UCSD-AML1 (cell line): ENCODE data around the gene TET2.

Experiments
- DNase-seq: peaks from one replicate; lab custom pipeline; 2025; ENCODE audit not compliant: unreplicated experiment; lab: John Stamatoyannopoulos, UW

The TET2 gene

DNA sequence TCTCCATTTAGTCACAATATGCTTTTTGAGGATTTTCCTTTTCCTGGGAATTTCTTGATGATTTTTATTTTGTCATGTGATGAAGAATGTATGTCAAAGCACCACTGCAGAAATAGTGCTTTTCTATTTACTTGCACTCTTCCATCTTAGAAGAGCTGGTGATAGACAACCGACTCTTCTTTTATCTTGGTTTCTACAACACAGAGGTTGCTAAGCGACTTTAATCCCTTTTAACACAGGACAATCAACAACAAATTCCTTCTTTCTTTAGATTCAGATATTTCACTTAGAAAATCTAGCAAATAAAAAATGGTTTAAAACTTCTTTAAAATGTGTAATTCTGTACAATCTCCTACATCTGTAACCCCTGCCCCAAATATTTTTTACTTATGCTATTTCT lies 34.6 kb downstream of the TET2 start:
- DNase-seq = no peak

DNA sequence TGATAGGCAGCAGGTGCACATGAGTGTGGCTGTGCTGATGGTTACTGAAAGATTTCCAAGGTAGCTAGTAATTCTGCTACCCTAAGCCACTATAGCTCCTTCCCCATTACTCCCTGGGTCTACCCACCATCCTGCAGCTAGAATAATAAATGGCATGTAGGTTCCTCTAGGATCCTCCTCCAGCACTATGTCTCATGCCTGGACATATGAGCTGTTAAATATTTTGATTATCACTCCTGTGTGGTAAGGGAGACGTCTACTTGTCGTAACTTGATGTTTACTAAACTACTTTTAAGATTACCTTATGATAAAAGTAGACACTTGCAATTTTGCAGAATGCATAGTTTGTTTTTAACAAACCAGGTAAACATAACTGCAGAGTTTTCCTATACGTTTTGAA lies 35.5 kb downstream of the TET2 start:
- no peak for DNase-seq

DNA sequence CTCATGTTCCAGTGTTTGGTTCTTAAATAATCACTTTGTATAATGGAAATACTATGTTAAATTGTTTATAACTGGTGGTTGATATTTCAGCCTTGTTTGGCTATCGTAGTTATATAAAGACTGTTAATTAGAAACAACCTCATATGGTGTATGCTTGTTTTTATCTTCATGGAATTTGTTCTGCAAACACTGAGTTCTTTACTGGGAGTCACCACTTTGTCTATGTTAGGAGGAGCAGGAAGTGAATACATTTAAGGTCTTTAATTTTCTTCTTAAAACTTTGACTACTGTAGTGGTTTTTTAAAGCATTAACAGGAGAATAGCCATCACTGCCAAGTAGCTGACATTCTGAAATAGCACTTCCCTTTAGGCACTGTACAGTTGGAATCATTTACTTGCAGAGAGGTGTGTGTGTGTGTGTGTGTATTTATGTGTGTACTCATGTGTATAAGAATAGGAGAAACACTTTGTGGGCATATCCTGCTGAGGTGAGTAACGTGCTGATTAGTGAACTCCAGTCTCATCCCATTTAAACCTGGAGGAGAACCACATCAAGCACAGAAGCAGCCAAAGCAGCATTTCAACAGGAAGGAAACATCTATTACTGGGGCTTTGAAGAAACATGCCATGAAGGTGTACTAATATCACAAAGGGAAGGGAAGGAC lies 37.8 kb downstream of the TET2 start:
- no peak for DNase-seq

DNA sequence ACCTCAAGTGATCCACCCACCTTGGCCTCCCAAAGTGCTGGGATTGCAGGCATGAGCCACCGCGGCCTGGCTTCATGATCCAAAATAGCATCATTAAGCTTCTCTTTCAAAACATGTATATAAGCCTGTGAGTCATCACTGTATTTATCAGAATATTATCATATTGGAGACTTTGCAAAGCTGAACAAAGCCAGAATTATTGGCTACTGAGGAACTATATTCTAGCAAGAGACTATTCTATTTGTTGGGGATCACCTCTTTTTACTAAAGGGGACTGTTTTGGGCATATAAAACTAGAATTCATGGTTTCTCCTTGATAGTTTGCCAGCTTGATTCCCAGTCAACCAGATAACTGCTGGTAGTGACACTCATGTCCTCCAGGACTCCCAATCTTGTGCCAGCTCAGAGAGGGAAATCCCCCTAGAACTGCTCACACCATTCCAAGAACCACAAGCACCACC lies 40.1 kb downstream of the TET2 start:
- no peak for DNase-seq

DNA sequence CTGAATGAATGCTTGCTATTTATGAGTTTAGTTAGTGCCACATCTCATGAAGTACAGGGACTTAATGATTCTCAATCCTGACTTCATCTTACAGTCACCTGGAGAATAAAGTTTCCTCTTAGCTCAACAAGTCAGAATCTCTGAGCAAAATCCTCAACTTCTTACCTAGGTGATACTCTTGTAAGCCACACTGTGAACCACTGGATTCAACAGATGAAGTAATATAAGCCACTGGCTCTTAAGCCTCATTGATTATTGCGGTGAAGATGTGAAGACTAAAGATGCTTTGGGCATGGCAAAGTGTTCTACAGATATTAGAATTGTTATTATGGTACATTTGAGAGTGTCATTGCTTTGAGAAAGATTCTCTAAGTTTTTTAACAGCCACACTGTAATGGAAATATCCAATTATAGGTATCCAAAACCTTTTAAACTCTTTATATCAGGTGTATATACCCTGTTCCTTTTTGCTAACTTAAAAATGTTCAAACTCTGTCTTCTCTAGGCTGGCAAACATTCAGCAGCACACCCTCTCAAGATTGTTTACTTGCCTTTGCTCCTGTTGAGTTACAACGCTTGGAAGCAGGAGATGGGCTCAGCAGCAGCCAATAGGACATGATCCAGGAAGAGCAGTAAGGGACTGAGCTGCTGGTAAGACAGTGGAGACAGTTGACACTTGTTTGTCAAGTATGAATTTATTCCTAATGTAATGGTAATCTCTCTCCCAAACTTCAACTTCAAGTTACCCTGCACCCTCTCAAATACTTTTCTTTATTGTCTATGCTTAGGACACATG lies 43.4 kb downstream of the TET2 start:
- no peak for DNase-seq

DNA sequence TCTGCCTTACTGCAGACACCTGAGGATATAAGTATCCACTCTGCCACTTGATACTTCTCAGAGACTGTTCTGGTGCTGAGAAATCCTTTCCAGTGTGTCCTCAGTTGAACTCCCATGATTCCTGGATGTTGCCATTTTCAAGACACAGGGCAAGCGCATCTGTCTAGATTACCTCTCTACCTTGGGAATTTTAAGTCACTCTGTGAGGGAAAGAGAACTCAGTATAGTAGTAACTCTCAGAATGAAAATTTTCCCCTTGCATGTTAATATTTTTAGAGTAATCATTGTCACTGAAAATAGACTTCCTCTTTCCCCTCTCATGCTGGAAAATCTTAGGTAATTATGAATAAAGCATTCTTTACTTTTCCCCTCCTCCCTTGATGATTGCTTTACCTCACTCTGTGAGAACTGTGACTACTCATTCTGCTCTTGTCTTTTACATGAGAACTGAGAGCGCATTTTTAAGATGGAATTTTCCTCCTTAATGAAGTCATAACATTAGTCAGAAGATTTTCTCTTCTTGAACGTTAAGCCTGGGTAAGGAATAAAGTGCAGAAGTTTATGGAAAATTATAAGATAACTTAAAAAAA lies 45.0 kb downstream of the TET2 start:
- no peak for DNase-seq

DNA sequence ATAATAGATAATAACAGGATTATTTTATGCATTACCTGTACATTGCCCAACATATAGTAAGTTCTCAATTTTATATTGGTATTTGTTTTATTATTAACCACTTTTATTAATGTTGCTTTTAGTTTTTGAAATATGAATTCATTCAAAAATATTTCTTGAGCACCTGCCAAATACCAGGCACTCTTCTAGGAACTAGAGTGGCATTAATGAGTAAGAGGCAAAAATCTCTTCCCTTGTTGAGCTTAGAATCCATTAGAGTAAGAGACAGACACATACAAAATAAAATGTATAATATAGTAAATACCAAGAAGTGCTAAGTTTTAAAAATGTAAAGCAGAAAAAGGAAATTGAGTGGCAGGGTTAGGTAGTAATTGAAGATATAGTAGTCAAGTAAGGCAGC lies 45.8 kb downstream of the TET2 start:
- no peak for DNase-seq

DNA sequence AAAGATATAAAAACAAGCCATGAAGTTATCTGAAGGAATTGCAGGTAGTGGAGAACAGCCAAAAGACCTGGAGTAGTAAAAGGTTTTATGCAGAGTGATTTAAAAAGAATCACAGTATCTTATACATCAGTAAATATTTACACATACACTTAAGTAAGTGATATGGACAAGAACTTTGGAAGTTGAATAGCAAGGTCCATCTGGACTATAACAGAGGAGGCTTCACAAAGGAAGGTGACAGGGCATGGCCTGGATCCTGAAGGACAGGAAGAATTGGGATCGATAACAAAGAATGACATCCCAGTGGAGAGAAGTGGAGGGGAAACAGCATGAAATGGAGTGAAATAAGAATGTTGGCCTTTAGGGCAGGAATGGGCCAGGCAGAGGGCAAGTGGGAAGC lies 46.2 kb downstream of the TET2 start:
- DNase-seq = no peak

DNA sequence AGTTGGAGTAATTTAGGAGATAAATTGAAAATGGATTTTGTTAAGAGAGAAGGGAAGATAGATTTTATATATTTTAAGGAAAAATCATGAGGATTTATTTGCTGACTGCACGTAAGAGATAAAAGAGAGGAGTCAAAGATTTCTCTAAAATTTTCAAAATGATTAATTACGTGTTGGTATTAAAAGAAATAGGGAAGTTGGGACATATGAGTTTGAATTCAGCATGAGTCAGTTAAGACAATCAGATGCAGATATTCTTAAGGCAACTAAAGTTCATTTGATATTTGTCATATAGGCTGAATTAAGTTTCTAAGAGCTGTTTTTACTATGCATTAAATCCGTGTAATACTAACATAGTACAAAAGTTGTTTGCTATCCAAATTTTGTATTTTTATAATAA lies 46.9 kb downstream of the TET2 start:
- DNase-seq = no peak

DNA sequence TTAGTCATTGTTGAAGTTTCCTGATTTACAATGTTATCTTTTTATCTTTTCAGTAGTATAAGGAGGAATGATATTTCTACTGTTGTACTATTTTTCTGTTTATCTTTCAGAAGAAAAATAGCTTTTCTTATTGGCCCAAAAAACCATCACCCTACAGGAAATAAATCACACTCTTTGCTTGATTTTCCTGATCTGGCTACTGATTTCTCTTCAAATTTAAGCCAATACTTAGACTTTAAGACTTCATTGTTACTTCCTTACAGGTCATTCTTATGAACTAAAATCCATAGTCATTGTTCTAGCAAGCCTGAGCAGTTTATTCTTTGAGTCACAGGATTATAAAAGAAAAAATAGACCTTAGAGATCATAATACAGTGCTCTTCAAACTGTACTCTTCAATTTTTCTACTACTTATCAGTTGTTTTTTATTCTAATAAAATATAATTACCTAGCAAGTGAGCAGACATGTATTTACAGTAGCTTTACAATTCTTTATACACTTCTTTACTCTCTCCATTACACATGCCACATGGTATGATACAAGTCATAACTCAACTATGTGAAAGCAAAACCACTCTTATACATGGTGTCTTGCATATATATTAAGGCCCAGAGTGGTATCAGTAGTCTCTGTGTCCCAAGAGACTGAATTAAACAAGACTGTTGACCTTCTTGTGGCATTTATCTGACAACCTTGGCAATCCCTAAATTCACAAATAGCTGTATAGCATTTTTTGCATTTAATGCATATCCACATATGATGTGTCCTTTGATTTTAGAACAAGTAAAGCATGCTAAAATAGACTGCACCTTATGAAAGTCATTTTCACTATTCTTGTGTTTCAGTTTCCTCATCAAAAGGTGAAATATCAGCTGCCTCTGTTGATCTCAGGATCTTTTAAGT lies 47.9 kb downstream of the TET2 start:
- DNase-seq = no peak

DNA sequence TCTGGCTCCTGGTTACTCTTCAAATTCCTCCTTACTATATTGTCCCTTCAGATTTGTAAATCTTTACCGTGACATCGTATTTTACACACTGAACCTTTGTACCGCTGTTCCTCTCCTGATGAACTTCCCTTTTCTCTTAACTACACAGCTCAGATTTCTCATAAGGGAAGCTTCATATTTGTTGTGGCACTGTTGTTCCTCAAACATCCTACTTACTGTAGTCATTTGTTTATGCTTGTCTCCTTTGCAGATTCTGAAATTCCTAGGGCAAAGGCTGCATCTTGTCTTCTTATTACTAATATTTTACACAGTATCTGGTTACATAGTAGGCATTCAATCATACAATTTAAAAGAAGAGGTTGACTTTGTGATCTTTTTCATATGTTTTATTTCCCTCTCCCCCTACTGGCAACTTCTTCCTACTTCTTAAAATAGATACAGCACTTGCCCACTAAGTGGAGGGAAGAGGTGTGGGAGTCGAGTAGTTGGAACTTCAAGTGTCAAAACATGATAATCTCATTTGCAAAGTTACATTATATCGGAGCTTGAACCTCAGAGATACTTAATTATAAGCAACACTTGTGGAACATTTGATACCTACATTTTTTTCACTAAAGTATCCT lies 50.0 kb downstream of the TET2 start:
- no peak for DNase-seq

DNA sequence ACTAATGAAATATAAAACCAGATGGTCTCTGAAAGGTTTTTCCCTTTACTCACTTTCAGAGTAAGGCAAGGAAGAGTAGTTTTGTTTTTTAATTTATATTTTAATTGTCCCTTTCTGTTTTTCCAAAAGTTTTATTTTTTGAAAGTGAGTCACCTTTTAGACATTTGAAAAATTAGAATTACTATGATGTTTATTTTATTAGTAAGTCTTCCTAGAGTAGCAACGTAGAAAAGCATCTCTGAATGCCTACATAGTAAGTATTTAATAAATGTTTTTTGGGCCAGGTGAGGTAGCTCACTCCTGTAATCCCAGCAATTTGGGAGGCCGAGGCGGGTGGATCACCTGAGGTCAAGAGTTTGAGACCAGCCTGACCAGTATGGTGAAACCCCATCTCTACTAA lies 51.1 kb downstream of the TET2 start:
- DNase-seq = no peak

DNA sequence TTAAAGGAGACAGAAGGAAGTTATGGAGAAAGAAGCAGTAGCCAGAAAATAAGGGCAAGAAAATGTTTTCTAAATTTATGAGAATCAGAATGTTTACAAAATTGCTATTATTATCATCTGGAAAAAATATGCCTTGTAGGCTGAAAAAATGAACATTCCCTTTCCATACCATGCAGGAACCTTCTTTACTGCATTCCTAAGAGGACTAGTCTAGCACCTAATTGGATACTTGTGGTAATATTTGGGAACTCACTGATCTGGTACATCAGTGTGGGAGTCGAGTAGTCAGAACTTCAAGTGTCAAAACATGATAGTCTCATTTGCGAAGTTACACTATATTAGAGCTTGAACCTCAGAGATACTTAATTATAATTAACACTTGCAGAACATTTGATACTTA lies 51.9 kb downstream of the TET2 start:
- DNase-seq = no peak

DNA sequence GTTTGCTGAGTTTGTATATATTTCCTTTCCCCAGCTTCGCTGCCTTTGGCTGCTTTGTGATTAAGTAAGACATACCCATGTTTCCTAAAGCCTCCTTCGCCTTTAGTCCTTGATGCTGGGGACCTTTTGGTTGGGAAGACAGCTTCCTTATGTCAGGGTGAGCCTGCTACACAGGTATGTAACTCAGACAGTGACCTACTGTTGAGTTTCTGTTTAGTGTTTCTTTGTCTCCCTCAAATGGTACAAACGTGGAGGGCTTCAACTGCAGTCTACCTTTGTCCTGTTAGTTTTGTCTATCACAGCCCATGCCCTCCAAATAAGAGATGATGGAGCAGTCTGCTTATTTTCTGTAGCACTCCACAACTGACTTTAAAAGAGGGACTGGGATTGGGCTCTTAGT lies 59.5 kb downstream of the TET2 start:
- no peak for DNase-seq

DNA sequence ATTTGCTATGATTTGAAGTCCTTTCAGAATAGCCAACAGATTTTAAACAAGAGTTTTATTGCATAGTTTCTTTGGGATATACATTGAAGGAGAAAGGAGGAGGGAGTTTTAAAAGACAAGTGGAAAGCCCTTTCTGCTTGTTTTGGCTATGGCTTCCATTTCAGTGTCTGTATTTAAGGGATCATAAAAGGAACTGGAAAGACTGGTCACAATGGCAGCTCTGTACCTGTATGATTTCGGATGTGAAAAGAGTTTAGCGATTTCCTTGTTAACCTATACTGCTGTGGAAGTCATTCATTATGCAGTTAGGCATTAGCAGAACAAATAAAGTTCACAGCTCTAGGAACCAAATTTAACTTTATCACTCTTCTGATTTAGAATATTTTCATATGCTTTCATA lies 60.7 kb downstream of the TET2 start:
- DNase-seq = no peak

DNA sequence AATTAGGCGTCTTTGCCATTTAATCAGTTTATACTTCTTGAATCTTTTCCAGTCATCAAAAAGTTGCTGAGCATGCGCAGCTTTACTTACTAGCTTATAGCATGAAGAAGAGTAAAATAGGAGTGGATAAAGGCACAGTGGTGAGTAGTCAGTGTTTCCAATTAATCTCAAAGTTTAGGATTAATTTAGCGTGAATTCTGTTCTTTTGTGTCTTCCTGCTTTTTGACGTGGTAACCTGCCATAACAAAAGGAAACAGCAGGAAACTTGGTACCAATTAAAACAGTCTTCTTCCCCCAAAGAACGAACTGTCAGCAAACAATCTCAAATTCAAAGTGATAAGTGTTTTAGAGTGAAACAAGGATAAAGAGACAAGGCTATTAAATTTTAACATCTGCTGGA lies 61.9 kb downstream of the TET2 start:
- no peak for DNase-seq

DNA sequence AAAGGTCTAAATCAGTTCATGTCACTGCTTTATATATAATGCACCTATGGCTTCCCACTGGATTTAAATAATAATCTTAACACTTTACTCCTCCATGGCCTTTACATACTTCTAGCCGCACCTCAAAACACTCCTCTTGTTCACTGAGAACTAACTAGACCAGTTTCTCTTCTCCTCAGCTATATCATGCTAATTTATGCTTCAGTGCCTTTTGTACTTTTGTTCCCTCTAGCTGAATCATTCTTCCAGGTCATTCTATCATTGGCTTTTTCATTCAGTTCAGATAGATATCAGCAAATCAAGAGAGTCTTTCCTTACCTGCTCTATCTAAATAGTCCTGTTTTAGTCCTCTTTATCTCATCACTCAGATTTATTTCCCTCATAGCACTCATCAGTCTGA lies 64.2 kb downstream of the TET2 start:
- no peak for DNase-seq

DNA sequence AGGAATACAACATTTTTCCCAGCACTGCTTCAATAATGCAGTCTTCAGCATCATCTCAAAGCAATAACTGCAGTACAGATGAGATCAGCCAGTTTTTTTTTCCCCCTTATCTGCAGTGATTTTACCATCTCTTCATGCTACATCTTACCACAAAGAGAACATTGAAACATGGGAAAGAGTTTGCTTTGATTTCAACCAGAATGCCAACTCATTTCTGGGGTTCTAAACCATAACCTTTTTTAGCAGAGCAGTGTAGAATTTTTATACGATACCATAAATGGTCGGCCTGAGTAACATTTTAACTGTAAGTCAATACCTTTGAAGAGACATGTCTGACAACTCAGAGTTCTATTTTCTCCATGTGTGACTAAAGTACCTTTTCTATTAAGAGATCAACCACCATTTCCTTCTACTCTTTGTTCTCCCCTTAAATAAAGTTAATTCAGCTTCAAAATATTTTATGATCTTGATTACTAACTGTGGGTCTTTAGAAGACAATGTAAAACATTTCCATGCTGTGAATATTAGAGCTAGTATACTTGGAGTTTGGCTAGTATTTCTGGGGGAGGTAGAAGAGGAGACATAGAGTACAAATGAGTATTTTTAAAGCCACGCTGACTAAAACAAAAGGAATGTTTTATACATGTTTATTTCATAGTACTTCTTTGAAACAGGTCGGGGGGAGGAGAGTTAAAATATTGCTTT lies 69.1 kb downstream of the TET2 start:
- DNase-seq = no peak

DNA sequence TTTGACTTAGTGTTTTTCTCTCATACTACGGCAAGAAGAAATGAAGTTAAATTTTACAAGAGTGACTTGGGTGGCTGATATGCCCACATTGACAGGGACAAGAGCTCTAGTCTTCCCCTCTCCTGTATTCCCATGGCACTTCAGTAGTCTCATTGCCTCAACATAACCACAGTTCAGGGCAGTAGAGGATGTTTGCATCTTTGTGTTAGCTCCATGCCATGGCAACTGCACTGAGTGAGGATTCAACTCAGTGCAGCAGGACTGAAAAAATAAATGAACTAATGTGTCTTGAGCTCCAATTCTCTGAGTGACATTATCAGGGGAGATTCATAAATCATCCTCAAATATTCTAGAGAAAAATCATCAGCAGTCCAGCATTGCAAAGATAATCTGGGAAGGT lies 78.8 kb downstream of the TET2 start:
- DNase-seq = no peak

DNA sequence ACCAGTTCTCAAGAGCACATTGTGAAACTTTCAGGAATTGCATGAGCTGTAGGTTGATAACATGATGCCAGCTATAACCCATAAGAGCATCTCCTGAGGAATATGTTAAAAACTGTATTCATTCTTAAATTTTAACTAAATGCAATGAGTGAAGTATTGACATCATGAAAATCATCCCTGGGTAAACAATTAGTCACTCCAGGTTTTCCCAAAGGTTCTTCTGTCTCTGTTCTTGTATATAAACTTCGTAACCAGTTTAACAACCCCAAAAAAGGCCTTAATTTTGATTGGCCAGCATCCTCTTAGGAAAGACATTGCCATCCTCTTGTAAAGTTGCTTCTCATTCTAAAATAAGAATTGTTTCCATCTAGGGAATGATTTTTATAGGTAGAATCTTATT lies 80.4 kb downstream of the TET2 start:
- DNase-seq = no peak
